HG03442 (cell line): Measurements from ENCODE around the gene LTBP1.
"Not testable (repeated sequence)": the region's sequence is repeated elsewhere in the genome, so short reads cannot be mapped to it uniquely, and the experiment has no call there.

Experiments
- ATAC-seq: cut with Tn5 transposase; IDR thresholded peaks from one replicate; pipeline ENCODE4 v1.9.1; 2021; ENCODE audit warnings: mild to moderate bottlenecking, moderate library complexity; ENCODE audit not compliant: unreplicated experiment

The LTBP1 gene

DNA sequence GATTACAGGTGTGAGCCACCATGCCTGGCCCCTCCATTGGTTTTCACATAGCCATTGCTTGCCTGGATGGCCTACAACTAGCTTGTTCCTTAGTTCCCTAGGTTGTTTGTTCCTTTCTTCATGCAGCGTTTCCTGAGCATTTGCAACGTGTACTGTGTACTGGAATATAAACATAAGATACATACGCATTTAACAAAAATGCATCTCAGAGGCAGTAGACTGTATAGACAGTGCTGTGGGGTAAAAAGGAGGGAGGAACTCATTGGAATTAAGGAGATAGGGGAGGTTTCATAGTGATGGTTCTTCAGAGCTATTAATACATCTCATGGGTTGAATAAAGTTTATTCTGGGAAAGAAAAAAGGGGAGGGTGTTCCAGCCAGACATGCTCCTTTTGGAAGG is 269.2 kb downstream of the LTBP1 start:
- ATAC-seq, result no peak

- no peak for ATAC-seq
Measured at GRCh38 chr2:33216508-33217182, 269.9 kb downstream of the LTBP1 start.

DNA sequence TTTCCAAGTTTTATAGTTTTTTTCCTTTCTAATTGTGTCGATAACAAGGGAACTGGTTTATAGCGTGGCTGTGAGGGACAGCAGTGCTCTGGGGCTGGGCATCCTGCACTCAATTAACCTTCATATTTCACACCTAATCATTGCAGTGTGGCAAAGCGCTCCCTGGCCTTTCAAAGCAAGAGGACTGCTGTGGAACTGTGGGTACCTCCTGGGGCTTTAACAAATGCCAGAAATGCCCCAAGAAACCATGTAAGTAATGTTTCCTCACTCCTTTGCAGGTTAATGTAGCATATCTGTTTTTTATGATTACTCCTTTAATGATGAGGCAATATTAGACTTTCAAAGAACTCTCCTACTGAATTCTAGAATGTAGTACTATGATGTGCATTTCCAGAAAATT is 270.7 kb downstream of the LTBP1 start:
- no peak for ATAC-seq

DNA sequence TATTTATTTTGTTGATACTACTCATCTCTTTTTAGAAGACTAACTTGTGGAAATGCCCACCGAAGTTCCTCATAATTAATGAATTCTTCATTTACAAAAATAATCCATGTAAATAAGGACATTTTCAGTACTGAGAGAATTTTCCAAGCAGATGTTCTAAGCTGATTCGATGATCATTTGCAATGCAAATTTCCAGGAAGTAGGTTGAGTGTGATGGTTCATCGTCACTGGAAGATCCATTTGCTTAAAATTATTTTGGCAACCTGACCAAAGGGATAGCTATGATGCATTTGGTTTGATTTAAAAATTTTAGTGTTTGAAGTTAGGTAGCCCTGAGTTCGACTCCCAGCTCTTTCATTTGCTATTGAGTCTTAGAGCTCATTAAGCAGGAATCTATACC is 272.4 kb downstream of the LTBP1 start:
- no peak for ATAC-seq

GRCh38 chr2:33219850-33220275 is 273.1 kb downstream of the LTBP1 start:
- no peak for ATAC-seq

DNA sequence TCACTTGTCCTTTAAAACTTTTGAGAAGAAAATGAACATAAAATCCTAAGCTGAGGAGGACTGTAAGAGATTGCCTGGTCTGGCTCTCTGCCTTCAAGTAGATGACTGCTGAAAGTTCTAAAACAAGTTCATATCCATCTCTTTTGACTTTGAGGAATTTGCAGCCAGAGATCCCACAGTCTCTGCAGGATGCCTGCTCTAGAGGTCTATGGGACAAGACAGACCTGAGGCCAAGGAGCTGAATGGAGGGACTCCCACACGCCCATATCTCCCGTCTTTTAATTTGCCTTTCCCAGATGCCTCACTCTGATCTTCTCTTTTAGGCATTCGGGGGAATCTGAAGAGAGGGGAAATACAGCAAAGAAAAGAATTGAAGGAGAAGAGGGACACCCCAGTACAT is 273.8 kb downstream of the LTBP1 start:
- no peak for ATAC-seq

- ATAC-seq, result no peak
Measured at GRCh38 chr2:33221046-33221784, 274.5 kb downstream of the LTBP1 start.

DNA sequence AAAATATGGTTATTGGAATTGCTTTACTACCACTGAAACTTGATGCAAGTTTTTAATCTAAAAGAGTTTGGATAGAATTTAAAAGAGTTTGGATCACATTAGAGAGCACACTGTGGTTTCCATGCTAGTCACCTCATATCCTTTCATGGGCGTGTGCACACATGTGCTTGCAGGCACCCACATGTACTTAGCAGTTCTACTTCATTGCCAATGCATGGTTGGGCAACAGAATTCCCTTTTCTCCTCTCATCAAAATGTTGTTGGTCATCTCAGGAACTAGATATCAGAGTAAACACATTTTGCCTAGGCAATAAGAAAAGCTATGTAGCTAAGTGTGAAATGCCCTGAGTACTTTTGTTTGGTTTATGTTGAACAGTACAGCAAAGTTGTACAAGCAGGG is 275.6 kb downstream of the LTBP1 start:
- no peak for ATAC-seq

- ATAC-seq, result no peak
Measured at GRCh38 chr2:33223856-33224255, 277.1 kb downstream of the LTBP1 start.

DNA sequence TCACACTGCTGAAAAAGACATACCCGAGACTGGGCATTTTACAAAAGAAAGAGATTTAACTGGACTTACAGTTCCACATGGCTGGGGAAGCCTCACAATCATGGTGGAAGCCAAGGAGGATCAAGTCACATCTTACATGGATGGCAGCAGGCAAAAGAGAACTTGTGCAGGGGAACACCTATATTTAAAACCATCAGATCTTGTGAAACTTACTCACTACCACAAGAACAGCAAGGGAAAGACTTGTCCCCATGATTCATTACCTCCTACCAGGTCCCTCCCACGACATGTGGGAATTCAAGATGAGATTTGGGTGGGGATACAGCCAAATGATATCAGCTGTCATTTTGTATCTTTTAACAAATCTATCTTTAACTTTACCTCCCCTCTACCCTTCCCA is 278.6 kb downstream of the LTBP1 start:
- ATAC-seq, result no peak

DNA sequence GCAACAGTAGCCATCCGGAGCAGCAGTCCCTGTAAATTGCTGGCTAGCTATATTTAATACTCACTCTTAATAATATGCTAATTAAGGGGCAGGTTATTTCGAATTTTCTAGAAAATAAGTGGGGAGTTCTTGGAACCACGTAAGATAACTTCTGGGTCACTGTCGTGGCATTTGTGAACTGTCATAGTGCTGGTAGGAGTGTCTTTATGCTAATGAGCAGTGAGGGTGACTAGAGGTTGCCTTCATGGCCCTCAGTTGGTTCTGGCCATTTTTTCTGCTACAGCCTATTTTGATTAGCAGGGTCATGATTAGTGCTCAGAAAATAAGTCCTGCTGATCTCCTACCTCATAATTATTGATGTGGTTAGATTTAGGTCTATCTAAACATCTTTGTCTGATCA is 279.8 kb downstream of the LTBP1 start:
- ATAC-seq, result no peak

- no peak for ATAC-seq
Measured at GRCh38 chr2:33229646-33230045, 282.9 kb downstream of the LTBP1 start.

GRCh38 chr2:33230195-33230594 is 283.4 kb downstream of the LTBP1 start:
- ATAC-seq, result no peak

DNA sequence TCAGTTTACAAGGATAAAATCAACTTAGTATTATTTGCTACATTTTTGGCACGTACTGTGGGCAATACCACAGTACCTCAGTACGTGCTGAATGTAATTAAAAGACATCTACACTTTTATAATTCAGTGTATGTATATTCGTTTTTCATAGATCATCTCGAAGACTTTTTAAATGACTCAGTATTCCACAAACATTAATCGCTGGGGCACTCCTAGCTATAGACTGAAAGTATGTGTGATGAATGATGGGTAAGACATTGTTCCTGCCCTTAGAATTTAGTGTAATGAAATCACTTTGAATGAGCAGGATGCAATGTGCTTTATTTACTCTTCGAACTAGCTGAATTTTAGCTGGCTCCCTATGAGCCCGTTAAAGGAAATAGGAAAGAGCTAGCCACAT is 284.1 kb downstream of the LTBP1 start:
- ATAC-seq, result no peak

DNA sequence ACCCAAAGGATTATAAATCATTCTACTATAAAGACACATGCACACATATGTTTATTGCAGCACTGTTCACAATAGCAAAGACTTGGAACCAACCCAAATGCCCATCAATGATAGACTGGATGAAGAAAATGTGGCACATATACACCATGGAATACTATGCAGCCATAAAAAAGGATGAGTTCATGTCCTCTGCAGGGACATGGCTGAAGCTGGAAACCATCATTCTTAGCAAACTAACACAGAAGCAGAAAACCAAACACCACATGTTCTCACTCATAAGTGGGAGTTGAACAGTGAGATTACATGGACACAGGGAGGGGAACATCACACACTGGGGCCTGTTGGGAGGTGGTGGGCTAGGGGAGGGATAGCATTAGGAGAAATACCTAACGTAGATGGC is 288.8 kb downstream of the LTBP1 start:
- ATAC-seq, result not testable (repeated sequence)

DNA sequence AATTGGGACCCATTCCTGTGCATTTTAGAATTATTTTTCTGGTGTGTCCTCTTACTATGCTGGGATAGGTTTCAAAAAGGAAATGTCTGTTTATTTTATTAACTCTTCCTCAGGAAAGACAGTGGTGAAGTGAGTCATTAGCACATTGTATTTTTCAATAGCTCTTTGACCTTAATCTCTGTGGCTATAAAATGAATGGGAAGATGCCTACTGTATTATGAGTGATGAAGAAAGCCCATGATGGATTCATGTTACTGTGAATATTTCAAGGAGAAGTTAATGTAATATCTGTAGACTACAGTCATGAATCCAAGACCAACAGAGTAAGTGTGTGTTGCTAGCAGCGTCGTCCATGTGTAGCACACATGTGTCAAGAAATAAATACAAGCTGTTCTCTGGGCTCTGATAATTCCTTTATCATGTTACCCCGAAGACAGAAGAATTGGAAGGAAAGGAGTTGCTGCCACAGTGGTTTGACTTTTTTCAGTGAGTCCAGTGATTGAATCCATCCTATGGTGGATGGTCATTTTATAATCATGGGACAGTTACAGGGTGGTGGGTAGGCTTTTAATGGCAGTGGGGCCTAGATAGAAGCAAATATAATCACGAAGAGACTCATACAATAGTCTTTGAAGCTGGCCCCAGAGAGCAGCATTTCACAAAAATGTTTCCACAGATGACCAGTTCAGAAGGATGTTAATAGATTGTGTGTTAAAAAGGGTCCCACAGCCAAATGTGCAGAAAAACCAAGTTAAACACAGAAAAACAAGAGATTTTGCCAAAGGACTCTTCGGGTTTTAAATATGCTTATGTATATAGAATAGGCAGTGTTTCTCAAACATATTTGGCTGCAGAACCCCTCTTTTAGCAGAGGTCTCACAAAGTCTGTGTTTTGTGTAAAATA is 290.0 kb downstream of the LTBP1 start:
- ATAC-seq, result no peak

GRCh38 chr2:33238111-33238510 is 291.4 kb downstream of the LTBP1 start:
- no peak for ATAC-seq

DNA sequence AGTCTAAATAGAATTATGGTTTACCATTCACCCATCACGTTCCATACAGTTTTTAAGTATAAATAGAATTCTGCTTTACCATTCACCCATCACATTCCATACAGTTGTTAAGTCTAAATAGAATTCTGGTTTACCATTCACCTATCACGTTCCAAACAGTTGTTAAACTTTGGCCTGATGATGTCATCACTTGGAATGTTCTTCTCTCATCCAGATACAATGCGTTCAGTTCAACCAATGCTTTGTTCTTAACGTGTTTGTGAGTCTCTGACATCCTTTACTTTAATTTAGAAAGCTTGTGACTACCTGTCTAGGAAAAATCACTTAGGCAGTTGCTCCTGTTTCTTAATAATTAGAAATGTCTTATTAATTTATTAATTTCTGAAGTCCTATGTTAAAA is 293.4 kb downstream of the LTBP1 start:
- ATAC-seq, result no peak

- ATAC-seq, result no peak
Measured at GRCh38 chr2:33241072-33241471, 294.3 kb downstream of the LTBP1 start.

- no peak for ATAC-seq
Measured at GRCh38 chr2:33241581-33241980, 294.8 kb downstream of the LTBP1 start.

GRCh38 chr2:33242845-33243244 is 296.1 kb downstream of the LTBP1 start:
- no peak for ATAC-seq

DNA sequence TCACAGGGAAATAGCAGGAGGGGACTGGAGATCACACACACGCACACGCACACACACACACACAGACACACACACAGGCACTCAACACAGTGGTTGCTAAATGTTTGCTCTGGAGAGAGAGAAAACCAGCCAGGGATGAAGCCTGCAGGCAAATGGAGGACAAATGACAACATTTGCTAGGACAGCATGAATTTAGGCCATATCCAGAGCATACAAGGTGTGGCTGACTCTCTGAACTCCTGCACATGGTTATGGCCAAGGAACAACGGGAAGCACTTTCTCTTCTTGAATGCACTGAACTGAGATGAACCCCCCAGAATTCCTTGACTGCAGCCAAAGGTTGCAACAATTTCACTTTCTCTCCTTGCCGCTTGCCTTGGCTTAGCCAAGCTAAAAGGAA is 299.7 kb downstream of the LTBP1 start:
- ATAC-seq, result no peak
